HepG2 (cell line): ENCODE data around the gene SPAG7. TPM values are rescaled to one million over a fixed set of nuclear protein-coding genes. Genes with fewer than 3 reads are reported as not detected.

ENCODE experiments used
- ARID4A ChIP-seq: sonication (generic); formaldehyde crosslinking; IDR thresholded peaks from 2 replicates; pipeline ENCODE4 v1.5.0; 2020; ENCODE audit warnings: mild to moderate bottlenecking, missing genetic modification reagents, borderline replicate concordance
- CTCF ChIP-seq: sonication (generic); formaldehyde crosslinking; IDR thresholded peaks from 2 replicates; pipeline ENCODE4 v1.5.0; 2020; ENCODE audit warnings: mild to moderate bottlenecking, missing genetic modification reagents, moderate library complexity
- PRPF4 ChIP-seq: fragments of 200-400 bp; formaldehyde crosslinking; IDR thresholded peaks from 2 replicates; pipeline ENCODE4 v1.6.1; 2016; ENCODE audit warnings: low read length, low read depth; ENCODE audit not compliant: poor library complexity, severe bottlenecking
- REL ChIP-seq: sonication (generic); formaldehyde crosslinking; conservative IDR thresholded peaks from 2 replicates; pipeline ENCODE4 v1.8.0; 2022; ENCODE audit warnings: mild to moderate bottlenecking, missing genetic modification reagents, moderate library complexity
- SKIL ChIP-seq: sonication (generic); formaldehyde crosslinking; IDR thresholded peaks from 2 replicates; pipeline ENCODE4 v1.8.0; 2022; ENCODE audit warnings: missing genetic modification reagents, mild to moderate bottlenecking, moderate library complexity, borderline replicate concordance
- TBL1XR1 ChIP-seq: fragments of 150-350 bp; IDR thresholded peaks from 2 replicates; pipeline ENCODE4 v1.6.1; 2014; ENCODE audit warnings: borderline replicate concordance, low read length; ENCODE audit not compliant: partially characterized antibody
- ZBTB40 ChIP-seq, 2 experiments: fragments of 450-650 bp in 1 of 2; sonication (generic) in 1 of 2; formaldehyde crosslinking in 1 of 2; IDR thresholded peaks; 2 replicates each; pipeline versions ENCODE4 v1.6.1 to v1.8.0; 2016 to 2022; ENCODE audit warnings: antibody characterized with exemption in 1 of 2, mild to moderate bottlenecking in 1 of 2, missing genetic modification reagents in 1 of 2
- ZIK1 ChIP-seq: sonication (generic); formaldehyde crosslinking; IDR thresholded peaks from 2 replicates; pipeline ENCODE4 v1.5.0; 2020; ENCODE audit warnings: mild to moderate bottlenecking, low read depth, missing genetic modification reagents, borderline replicate concordance
- ZNF878 ChIP-seq: sonication (generic); formaldehyde crosslinking; IDR thresholded peaks from 2 replicates; pipeline ENCODE4 v1.8.1; 2023; ENCODE audit warnings: mild to moderate bottlenecking, missing genetic modification reagents, moderate library complexity
- polyA plus RNA-seq, 8 experiments: library from polyadenylated mRNA; depleted of rRNA in 3 of 8; stranded (reverse) in 7 of 8; unstranded in 1 of 8; fragments of >200 nt; fragmentation: Illumina TruSeq in 4 of 8; extraction: Trizol in 4 of 8; gene quantifications; 2 replicates each; pipeline versions ENCODE4 v1.2.1 to v1.2.3, GENCODE V29; 2011 to 2016; ENCODE audit warnings: low read depth in 4 of 8, missing spikeins in 1 of 8, mixed read lengths in 1 of 8; ENCODE audit not compliant: insufficient read depth in 1 of 8
- total RNA-seq, 5 experiments: library from RNA; depleted of rRNA; stranded (reverse); fragments of >200 nt; fragmentation: Illumina TruSeq; extraction: Trizol; gene quantifications; 2 replicates each; pipeline ENCODE4 v1.2.3, GENCODE V29; 2016; ENCODE audit warnings: low read depth in 1 of 5

SPAG7 gene
- total and polyA plus RNA-seq, 2 of the 13 experiments (the other 11 are each of a cell fraction or from before 2014, with no cell fraction given), result 51.0 to 59.0 TPM

GRCh38 chr17:4948166-4948930 lies 19.3 kb downstream of the SPAG7 start, which contains the start of gene PFN1 (continued):
- no peak for TF ChIP-seq ZBTB40 (IDR thresholded peaks at IDR 0.05)
- TF ChIP-seq ZBTB40 (CRISPR knock-in tag; IDR thresholded peaks at IDR 0.05), result peak; percentile 57
- TF ChIP-seq ZIK1 (CRISPR knock-in tag), result peak; percentile 52; the same call in 1 of the 2 replicates
- TF ChIP-seq ZNF878 (CRISPR knock-in tag), result no peak
- TF ChIP-seq TBL1XR1, result no peak
- TF ChIP-seq ARID4A (CRISPR knock-in tag), result peak; percentile 83
- peak; percentile 40; the same call in 1 of the 2 replicates for TF ChIP-seq SKIL (CRISPR knock-in tag)
- peak; percentile 37 for TF ChIP-seq PRPF4
- TF ChIP-seq CTCF (CRISPR knock-in tag), result no peak
- TF ChIP-seq REL (CRISPR knock-in tag), result peak; percentile 94
